ENCODE measurements around the gene ABCG8. TPM values are rescaled to one million over a fixed set of nuclear protein-coding genes. Genes with fewer than 3 reads are reported as not detected.

Gene ABCG8
- total RNA-seq, 2 donors from 2014 or later = not detected

DNA sequence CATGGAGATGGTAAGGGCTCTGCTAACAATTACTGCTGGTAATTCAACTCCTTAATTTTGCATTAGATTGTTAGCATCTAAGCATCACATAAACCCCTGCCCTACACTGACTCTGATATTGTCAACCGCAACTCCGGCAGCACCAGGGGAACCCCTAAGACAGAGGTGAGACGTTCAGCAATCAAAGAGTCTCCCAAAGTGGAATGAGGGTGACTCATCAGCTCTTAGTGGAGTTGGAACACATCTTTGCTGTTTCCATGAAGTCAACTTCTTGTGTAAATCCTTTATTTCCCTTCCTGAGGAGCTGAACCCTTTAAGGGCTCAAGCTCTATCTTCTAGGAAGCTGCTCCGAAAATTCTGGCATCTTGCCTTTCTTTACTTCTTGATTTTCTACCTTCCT, 52.1 kb downstream of the ABCG8 start:
- Mint-ChIP-seq H3K36me3 (ENCODE audit: low read depth) (peaks cover 80% of the 10 kb centered on the region), H3K9me3 (no peaks in the 10 kb centered on the region), H3K27me3 (ENCODE audit: insufficient read depth) (no peaks in the 10 kb centered on the region), H3K4me3 (no peak overlapping the region), H3K27ac (no peak overlapping the region), H3K4me1 (no peaks in the 10 kb centered on the region)
- Histone ChIP-seq H3K4me3 (ENCODE audit: low read length) (no peak overlapping the region), H3K27ac (ENCODE audit: low read depth, low read length) (no peak overlapping the region), H3K9ac (ENCODE audit: extremely low read depth, low read length, poor library complexity, severe bottlenecking) (no peak overlapping the region), H3K9me3 (ENCODE audit: control insufficient read depth, low read length) (no peaks in the 10 kb centered on the region), H3K27me3 (ENCODE audit: control insufficient read depth, insufficient read depth, low read length, poor library complexity, severe bottlenecking) (no peaks in the 10 kb centered on the region), H3K4me1 (ENCODE audit: control insufficient read depth, insufficient read depth, low read length) (no peaks in the 10 kb centered on the region), H3K36me3 (ENCODE audit: control insufficient read depth, insufficient read depth, low read length) (peaks cover 98% of the 10 kb centered on the region)
- 95 to 100% methylated on average over 1 to 4 of the region's 4 CpGs for WGBS, 2 experiments (ENCODE audit: insufficient coverage in 1 of 2, insufficient read length in 1 of 2)
- DNase-seq = no peak
- TF ChIP-seq, protein P1, sequence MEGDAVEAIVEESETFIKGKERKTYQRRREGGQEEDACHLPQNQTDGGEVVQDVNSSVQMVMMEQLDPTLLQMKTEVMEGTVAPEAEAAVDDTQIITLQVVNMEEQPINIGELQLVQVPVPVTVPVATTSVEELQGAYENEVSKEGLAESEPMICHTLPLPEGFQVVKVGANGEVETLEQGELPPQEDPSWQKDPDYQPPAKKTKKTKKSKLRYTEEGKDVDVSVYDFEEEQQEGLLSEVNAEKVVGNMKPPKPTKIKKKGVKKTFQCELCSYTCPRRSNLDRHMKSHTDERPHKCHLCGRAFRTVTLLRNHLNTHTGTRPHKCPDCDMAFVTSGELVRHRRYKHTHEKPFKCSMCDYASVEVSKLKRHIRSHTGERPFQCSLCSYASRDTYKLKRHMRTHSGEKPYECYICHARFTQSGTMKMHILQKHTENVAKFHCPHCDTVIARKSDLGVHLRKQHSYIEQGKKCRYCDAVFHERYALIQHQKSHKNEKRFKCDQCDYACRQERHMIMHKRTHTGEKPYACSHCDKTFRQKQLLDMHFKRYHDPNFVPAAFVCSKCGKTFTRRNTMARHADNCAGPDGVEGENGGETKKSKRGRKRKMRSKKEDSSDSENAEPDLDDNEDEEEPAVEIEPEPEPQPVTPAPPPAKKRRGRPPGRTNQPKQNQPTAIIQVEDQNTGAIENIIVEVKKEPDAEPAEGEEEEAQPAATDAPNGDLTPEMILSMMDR (conservative IDR thresholded peaks at IDR 0.05) = no peak

DNA sequence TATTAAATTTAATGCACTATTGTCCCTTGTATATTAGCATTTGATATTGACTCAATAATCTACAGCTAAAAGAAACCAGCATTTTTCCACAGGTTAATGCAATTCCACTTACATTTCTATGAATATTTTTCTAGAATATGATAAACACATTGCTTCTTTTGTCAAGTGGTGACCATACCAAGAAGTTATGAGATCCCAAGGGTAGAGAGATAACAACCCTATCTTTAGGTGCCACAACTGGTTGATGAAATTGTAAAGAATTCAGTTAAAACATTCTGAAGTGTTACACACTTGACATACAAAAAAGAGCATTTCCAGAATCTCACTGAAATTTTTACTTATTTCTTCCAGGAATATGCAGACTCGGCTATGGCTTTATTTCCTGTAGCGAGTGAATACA, 56.0 kb downstream of the ABCG8 start:
- TF ChIP-seq, protein P1 (conservative IDR thresholded peaks at IDR 0.05) = no peak
- Histone ChIP-seq H3K4me1 (ENCODE audit: control insufficient read depth, insufficient read depth, low read length) (no peaks in the 10 kb centered on the region), H3K36me3 (ENCODE audit: control insufficient read depth, insufficient read depth, low read length) (peaks cover 97% of the 10 kb centered on the region), H3K27me3 (ENCODE audit: control insufficient read depth, insufficient read depth, low read length, poor library complexity, severe bottlenecking) (no peaks in the 10 kb centered on the region), H3K9me3 (ENCODE audit: control insufficient read depth, low read length) (no peaks in the 10 kb centered on the region), H3K4me3 (ENCODE audit: low read length) (no peak overlapping the region), H3K27ac (ENCODE audit: low read depth, low read length) (no peak overlapping the region), H3K9ac (ENCODE audit: extremely low read depth, low read length, poor library complexity, severe bottlenecking) (no peak overlapping the region)
- H3K4me1 Mint-ChIP-seq = peaks cover 16% of the 10 kb centered on the region
- no peaks in the 10 kb centered on the region for H3K27me3 Mint-ChIP-seq (ENCODE audit: insufficient read depth)
- no peak overlapping the region for H3K4me3 Mint-ChIP-seq
- H3K9me3 Mint-ChIP-seq = no peaks in the 10 kb centered on the region
- WGBS, 2 experiments (ENCODE audit: insufficient coverage in 1 of 2, insufficient read length in 1 of 2) = 91 to 93% methylated on average over 2 of the region's 2 CpGs
- DNase-seq = no peak
- peaks cover 85% of the 10 kb centered on the region for H3K36me3 Mint-ChIP-seq (ENCODE audit: low read depth)
- H3K27ac Mint-ChIP-seq = no peak overlapping the region

DNA sequence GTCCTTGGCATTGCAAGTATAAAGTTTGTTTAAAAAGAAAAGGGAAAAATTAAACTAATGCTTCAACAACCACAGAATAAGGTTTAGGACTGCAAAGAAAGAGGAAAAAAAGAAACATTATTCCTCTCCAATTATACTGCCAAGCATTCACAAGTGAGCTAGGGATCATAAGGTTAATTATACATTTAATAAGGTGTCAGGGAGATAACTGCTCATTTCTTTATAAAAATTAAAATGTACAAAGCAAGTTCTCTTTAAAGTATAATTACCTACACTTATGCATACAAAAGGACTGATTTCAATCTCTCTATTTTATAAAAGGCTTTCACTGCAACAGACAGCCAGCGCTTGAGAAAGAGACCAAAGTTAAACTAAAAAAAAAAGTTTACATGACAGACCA, 58.1 kb downstream of the ABCG8 start:
- Mint-ChIP-seq H3K27ac (no peak overlapping the region), H3K9me3 (no peaks in the 10 kb centered on the region), H3K4me1 (peaks cover 16% of the 10 kb centered on the region), H3K36me3 (ENCODE audit: low read depth) (peaks cover 68% of the 10 kb centered on the region), H3K4me3 (no peak overlapping the region), H3K27me3 (ENCODE audit: insufficient read depth) (no peaks in the 10 kb centered on the region)
- Histone ChIP-seq H3K9ac (ENCODE audit: extremely low read depth, low read length, poor library complexity, severe bottlenecking) (no peak overlapping the region), H3K9me3 (ENCODE audit: control insufficient read depth, low read length) (no peaks in the 10 kb centered on the region), H3K4me1 (ENCODE audit: control insufficient read depth, insufficient read depth, low read length) (no peaks in the 10 kb centered on the region), H3K27me3 (ENCODE audit: control insufficient read depth, insufficient read depth, low read length, poor library complexity, severe bottlenecking) (no peaks in the 10 kb centered on the region), H3K36me3 (ENCODE audit: control insufficient read depth, insufficient read depth, low read length) (peaks cover 93% of the 10 kb centered on the region), H3K4me3 (ENCODE audit: low read length) (no peak overlapping the region), H3K27ac (ENCODE audit: low read depth, low read length) (no peak overlapping the region)
- DNase-seq = no peak
- WGBS, 2 experiments (ENCODE audit: insufficient coverage in 1 of 2, insufficient read length in 1 of 2) = 100% methylated on average over 1 of the region's 1 CpG; no CpG with 5 or more reads in 1 of the 2 experiments
- TF ChIP-seq, protein P1 (conservative IDR thresholded peaks at IDR 0.05) = no peak

Measured in endodermal cell (in vitro differentiated cells).